Panc1 (cell line): ENCODE results near the gene TPBGL.

Experiments used
- CTCF ChIP-seq: fragments of 450-650 bp; IDR thresholded peaks from 2 replicates; pipeline ENCODE4 v1.5.1; 2017; ENCODE audit warnings: mild to moderate bottlenecking
- TCF7L2 ChIP-seq: IDR thresholded peaks from 2 replicates; pipeline ENCODE4 v1.6.1; 2011; ENCODE audit warnings: mild to moderate bottlenecking, low read depth, low read length, inconsistent platforms

- no peak for TF ChIP-seq TCF7L2
- TF ChIP-seq CTCF, result no peak
Measured at GRCh38 chr11:75268626-75269366, 28.2 kb downstream of the TPBGL start.
